ENCODE results near the gene TMEM108.

GRCh38 chr3:133018921-133019320, 19.3 kb upstream of the TMEM108 start:
- TF ChIP-seq POLR2A (IDR thresholded peaks at IDR 0.05) (no peak), CTCF (IDR thresholded peaks at IDR 0.05) (no peak)
